Panc1 (cell line): Measurements from ENCODE around the gene EPHA10.

Source experiments
- CTCF ChIP-seq: fragments of 450-650 bp; IDR thresholded peaks from 2 replicates; pipeline ENCODE4 v1.5.1; 2017; ENCODE audit warnings: mild to moderate bottlenecking
- POLR2AphosphoS5 ChIP-seq: IDR thresholded peaks from 2 replicates; pipeline ENCODE4 v1.6.1; 2012; ENCODE audit warnings: mild to moderate bottlenecking, low read depth, low read length, moderate library complexity
- REST ChIP-seq, 2 experiments: IDR thresholded peaks; 2 replicates each; pipeline ENCODE4 v1.6.1; 2011 to 2012; ENCODE audit warnings: low read depth in 2 of 2, control low read depth in 1 of 2, low read length in 1 of 2, mild to moderate bottlenecking in 1 of 2, moderate library complexity in 1 of 2; ENCODE audit not compliant: insufficient read depth in 1 of 2
- SIN3A ChIP-seq: IDR thresholded peaks from 2 replicates; pipeline ENCODE4 v1.6.1; 2012; ENCODE audit warnings: low read depth, mild to moderate bottlenecking, low read length, moderate library complexity, borderline replicate concordance; ENCODE audit not compliant: insufficient read depth

GRCh38 chr1:37813529-37814145 is 48.7 kb upstream of the EPHA10 start:
- TF ChIP-seq CTCF: no peak
- no peak for TF ChIP-seq POLR2AphosphoS5
- no peak for TF ChIP-seq REST (IDR thresholded peaks at IDR 0.05; ENCODE audit: insufficient read depth in 1 of 2, low read depth in 2 of 2, low read length in 1 of 2)
- no peak for TF ChIP-seq SIN3A
